GM21447 (cell line): ENCODE data around the gene POP7.

Source experiments
- ATAC-seq: cut with Tn5 transposase; IDR thresholded peaks from one replicate; pipeline ENCODE4 v1.9.1; 2021; ENCODE audit not compliant: unreplicated experiment

The POP7 gene

GRCh38 chr7:100679129-100679926, 26.6 kb upstream of the POP7 start:
- ATAC-seq, result no peak

DNA sequence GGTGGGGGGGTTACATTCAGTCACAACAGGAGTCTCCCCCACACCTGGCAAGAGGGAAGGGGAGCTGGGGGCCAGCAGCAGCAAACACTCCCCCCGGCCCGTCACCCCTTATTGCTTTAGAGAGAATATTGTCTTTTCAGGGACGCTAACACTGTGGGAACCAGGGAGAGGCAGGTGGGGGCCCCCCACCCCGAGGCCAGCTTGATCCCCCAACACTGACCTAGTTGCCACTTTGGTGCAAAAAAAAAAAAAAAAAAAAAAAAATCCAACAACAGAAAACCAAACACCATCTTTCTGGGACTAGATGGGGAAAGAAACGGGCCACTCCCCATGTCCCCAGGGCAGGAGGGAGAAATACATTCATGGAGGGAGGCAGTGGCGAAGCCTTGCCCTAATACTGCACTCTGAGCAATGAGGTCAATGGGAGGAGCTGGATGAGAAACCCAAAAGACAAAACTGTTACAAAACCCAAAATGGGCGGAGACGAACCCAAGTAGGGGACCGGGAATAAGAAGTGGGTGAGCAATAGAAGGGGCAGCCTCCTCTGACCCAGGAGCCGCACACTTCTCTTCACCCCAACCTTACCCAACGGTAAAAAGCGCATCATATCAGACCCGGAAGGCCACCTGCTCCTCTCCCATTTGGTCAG, 25.9 kb upstream of the POP7 start:
- ATAC-seq, result no peak

DNA sequence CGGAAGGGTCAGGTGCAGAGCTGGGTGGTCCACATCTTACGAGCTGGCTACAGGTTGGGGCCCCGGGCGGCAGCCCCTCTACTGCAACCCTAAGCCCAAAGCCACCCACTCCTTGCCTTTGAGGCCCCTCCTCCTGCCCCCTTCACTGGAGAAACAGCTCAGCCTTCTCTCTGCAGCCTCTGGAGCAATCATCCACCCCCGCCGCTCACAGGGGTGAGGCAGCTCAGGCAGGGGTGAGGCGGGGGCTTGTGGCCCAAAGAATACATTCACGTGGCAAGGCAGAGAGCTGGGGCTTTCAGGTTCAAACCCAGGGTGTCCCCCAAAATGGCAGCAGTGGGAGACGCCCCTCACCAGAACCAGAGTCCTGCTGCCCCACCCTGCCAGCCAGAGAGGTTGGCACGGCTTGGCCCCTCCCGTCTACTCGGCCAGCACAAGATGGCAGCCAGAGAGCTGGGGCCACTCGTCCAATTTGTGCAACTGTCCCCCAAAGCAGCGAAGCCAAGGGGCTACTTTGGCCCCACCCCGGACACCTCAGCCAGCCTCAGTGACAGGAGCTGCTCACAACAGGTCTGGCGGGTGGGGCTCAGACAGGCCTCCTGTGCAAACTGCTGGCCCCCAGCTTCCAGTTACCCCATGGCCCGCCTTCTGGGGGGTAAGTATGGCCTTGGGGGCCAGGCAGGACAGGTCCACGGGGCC, 25.2 kb upstream of the POP7 start:
- ATAC-seq, result no peak

DNA sequence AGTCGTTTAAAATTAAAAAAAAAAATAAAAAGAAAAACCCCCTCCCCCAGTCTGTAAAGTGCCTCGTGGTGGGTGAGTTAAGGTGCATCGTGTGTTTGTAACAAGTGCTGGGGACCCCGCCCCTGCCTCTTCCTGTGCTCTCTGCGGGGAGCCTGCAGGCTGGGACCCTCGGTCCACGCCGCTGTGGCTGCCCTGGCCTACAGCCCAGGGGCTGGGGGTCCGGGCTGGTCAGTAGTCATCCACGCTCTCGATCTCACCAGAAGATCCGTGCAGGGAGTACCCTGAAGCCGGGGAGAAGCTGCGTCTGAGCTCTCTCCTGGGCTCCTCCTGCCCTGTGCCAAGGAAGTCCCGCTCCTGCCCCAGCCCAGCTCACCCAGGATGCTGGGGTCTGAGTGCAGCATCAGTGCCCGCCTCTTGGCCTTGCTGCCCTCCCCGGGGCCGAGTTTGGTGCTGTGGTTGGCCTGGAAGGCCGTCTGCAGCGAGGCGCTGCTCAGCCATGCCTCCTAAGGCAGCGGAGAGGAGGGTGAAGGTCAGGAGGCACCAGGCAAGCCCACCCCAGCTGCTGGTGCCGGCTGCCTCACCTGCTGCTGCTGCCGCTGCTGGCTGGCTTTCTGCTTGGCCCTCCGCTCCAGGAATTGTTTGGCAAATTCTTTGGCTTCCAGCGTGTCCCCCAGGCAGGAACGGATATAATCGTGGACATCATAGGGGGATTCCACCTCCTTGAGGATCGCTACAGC, 24.3 kb upstream of the POP7 start:
- ATAC-seq, result no peak

DNA sequence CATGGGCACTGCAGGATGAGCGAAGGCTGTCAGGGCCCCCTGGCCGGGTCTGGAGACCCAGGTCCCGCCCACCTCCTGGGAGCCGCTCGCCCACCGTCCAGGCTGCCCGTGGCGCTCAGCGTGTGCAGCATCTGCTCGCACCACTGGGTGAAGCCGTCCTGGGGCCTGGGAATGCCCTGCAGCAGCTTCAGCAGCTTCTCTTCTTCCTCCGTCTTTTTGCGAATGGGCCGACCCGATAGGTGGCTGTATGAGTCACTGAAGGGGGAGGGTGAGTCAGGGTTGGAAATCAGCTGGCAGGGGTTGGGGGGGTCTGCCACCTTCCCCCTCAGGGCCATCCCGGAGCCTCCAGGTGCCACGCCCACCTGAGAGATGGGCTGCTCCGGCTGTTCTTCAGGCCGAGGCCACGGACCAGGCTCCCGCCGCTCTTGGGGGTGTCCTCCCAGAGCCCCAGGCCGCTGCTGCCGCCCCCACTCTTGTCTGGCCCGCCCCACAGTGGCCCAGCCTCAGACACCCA, 23.6 kb upstream of the POP7 start:
- ATAC-seq, result no peak

DNA sequence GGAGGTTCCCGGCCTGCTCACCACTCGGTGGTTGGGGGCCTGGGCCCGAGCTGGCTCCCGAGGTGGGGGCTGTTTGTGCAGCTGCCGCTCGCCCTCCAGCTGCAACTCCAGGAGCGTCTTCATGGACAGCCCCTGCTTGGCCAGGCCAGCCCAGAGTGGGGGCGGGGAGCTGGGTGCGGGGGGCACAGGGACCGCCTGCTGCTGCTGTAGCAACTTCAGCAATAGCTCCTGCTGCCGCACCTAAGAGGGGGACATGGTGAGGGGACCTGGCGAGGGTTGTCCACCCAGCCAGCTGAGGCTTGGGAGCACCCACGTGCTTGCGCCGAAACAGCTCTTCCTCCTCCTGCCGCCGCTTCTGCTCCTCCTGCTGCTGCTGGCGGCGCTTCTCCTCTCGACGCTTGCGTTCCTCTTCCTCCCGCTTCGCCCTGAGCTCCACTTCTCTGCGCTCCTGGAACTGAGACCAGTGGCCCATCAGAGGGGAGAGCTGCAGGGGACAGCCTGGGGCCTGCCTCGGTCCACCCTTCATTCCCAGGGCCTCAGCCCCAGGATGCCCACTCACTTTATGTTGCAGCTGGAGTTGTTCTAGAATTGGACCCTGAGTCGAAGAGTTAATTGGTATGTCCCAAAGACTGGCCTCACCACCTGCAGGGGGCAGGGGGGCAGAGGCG, 22.8 kb upstream of the POP7 start:
- no peak for ATAC-seq

- ATAC-seq, result no peak
Observed at GRCh38 chr7:100683659-100684533, 22.0 kb upstream of the POP7 start.

DNA sequence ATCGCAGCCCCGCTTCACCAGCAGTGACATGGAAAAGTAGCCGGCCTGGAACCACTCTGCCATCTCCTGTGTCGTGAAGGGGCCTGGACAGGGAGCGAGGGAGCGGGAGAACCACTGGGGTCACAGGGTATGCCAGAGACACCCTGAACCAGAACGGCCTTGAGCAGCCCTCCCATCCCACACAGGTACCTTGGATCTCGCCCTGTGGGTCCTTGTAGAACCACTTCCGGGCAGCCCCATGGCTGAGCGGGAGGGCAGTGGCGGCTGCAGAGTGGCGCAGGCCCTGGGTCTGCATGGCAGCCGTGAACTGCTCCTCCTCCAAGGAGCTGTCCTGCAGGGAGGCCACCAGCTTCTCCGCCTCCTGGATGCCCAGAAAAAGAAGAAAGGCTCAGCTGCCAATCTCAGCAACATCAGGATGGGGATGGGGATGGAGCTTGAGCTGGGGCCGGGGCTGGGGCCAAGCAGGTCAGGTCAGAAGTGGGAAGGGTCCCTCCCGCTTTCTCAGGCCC, 21.3 kb upstream of the POP7 start:
- no peak for ATAC-seq

DNA sequence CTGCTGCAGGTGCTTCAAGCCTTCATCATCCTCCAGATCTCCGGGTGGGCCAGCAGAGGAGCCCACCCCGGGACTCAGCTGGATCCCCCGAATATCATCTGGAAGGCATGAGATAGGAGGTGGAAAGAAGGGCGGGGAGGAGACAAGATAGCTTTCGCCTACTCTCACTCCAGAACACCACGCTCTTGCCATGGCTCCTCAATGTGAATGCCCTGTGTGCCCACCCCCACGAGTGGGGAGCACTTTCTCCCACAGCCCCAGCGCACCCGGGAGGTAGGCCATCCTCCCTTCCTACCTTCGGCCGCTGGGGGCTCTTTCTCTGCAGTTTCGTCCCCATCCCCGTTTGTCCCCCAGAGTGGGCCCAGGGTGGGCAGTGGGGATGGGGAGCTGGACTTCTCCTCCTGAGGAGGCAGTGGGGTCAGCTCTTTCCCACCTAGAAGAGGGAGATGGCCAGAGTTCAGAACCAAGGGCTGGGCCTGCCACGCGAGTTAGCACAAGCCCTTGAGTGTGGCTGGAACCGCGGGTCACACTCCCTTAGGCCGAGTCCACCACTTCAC, 20.8 kb upstream of the POP7 start:
- ATAC-seq, result no peak

GRCh38 chr7:100685631-100686145, 20.2 kb upstream of the POP7 start:
- no peak for ATAC-seq

- ATAC-seq, result no peak
Observed at GRCh38 chr7:100686201-100686821, 19.6 kb upstream of the POP7 start.

DNA sequence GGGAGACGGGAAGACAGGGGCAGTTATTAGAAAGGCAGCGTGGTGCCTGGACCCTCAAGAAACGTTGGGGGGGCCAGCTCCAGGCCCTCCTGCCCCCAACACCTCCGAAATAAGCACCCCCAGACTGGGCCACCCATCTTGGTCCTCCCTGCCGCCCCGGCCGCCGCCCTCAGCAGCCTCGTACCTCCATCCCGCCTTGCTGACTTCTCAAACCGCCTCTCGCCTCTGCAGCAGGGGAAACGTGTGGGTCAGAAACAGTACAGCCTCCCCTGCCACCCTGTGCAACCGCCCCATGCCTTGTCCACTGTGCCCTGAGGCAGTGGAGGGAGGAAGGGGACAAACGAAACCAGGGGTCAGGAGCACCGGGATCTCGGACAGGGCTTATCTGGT, 19.1 kb upstream of the POP7 start:
- no peak for ATAC-seq

- no peak for ATAC-seq
Observed at GRCh38 chr7:100687261-100687660, 18.7 kb upstream of the POP7 start.

- no peak for ATAC-seq
Observed at GRCh38 chr7:100687751-100688300, 18.1 kb upstream of the POP7 start.

- no peak for ATAC-seq
Observed at GRCh38 chr7:100688326-100688860, 17.5 kb upstream of the POP7 start.

- no peak for ATAC-seq
Observed at GRCh38 chr7:100689230-100690135, 16.4 kb upstream of the POP7 start.
